Activated CD8-positive, alpha-beta memory T cell treated with anti-CD3 and anti-CD28 coated beads for 1 hour (primary cell): ENCODE data around the gene RPS6KC1.
"Not testable (repeated sequence)": the region's sequence is repeated elsewhere in the genome, so short reads cannot be mapped to it uniquely, and the experiment has no call there.

Experiments
- DNase-seq, 2 donors: peaks; one replicate each; pipeline ENCODE4 v3.0.0-alpha.2; 2020; ENCODE audit warnings: low read depth in 1 of 2; ENCODE audit errors: extremely low read depth in 1 of 2

The RPS6KC1 gene

GRCh38 chr1:213054733-213055591 is 3.9 kb downstream of the RPS6KC1 start:
- DNase-seq: no peak

GRCh38 chr1:213055767-213056166 is 4.7 kb downstream of the RPS6KC1 start:
- no peak for DNase-seq

- no peak for DNase-seq
Observed at GRCh38 chr1:213057264-213058059, 6.4 kb downstream of the RPS6KC1 start.

- DNase-seq: no peak
Observed at GRCh38 chr1:213060836-213061235, 9.8 kb downstream of the RPS6KC1 start.

GRCh38 chr1:213061263-213061662 is 10.2 kb downstream of the RPS6KC1 start:
- DNase-seq: no peak

GRCh38 chr1:213065800-213066199 is 14.8 kb downstream of the RPS6KC1 start:
- DNase-seq: no peak

GRCh38 chr1:213066363-213066762 is 15.3 kb downstream of the RPS6KC1 start:
- no peak for DNase-seq

GRCh38 chr1:213067352-213067751 is 16.3 kb downstream of the RPS6KC1 start:
- DNase-seq: no peak

GRCh38 chr1:213070406-213070805 is 19.4 kb downstream of the RPS6KC1 start:
- no peak for DNase-seq

- DNase-seq: no peak
Observed at GRCh38 chr1:213075725-213076124, 24.7 kb downstream of the RPS6KC1 start.

GRCh38 chr1:213082420-213083111 is 31.5 kb downstream of the RPS6KC1 start:
- DNase-seq: no peak

GRCh38 chr1:213083112-213083445 is 32.0 kb downstream of the RPS6KC1 start:
- no peak for DNase-seq

- no peak for DNase-seq
Observed at GRCh38 chr1:213087911-213088310, 36.9 kb downstream of the RPS6KC1 start.

GRCh38 chr1:213089924-213090677 is 39.1 kb downstream of the RPS6KC1 start:
- no peak for DNase-seq

- DNase-seq: no peak
Observed at GRCh38 chr1:213094446-213094845, 43.4 kb downstream of the RPS6KC1 start.

GRCh38 chr1:213095467-213095866 is 44.4 kb downstream of the RPS6KC1 start:
- no peak for DNase-seq

GRCh38 chr1:213099682-213100399 is 48.8 kb downstream of the RPS6KC1 start:
- DNase-seq: no peak

- DNase-seq: not testable (repeated sequence)
Observed at GRCh38 chr1:213100565-213100964, 49.5 kb downstream of the RPS6KC1 start.

GRCh38 chr1:213103377-213104306 is 52.6 kb downstream of the RPS6KC1 start:
- no peak for DNase-seq
